Amygdala (tissue), 56 donors: ENCODE results near the gene UQCRC1.

Experiments
- DNase-seq, 56 donors: peaks; one replicate each; lab custom pipeline; 2025; lab: John Stamatoyannopoulos, UW

UQCRC1 gene

GRCh38 chr3:48581621-48582481 lies 27.6 kb downstream of the UQCRC1 start:
- DNase-seq = no peak

- no peak for DNase-seq
Measured at GRCh38 chr3:48576647-48577046, 32.8 kb downstream of the UQCRC1 start.

GRCh38 chr3:48575366-48575765 lies 34.1 kb downstream of the UQCRC1 start:
- no peak for DNase-seq

GRCh38 chr3:48573973-48574585 lies 35.4 kb downstream of the UQCRC1 start:
- no peak for DNase-seq

GRCh38 chr3:48572517-48572916 lies 36.9 kb downstream of the UQCRC1 start:
- DNase-seq = no peak

- no peak for DNase-seq
Measured at GRCh38 chr3:48571938-48572337, 37.5 kb downstream of the UQCRC1 start.

- DNase-seq = no peak
Measured at GRCh38 chr3:48569808-48570450, 39.5 kb downstream of the UQCRC1 start.

- no peak for DNase-seq
Measured at GRCh38 chr3:48569400-48569799, 40.0 kb downstream of the UQCRC1 start.

GRCh38 chr3:48568476-48568875 lies 41.0 kb downstream of the UQCRC1 start:
- DNase-seq = no peak

GRCh38 chr3:48567500-48567899 lies 41.9 kb downstream of the UQCRC1 start:
- DNase-seq = no peak

GRCh38 chr3:48567090-48567489 lies 42.4 kb downstream of the UQCRC1 start:
- no peak for DNase-seq

GRCh38 chr3:48566401-48566760 lies 43.1 kb downstream of the UQCRC1 start:
- no peak for DNase-seq

- DNase-seq = no peak
Measured at GRCh38 chr3:48565591-48566400, 43.6 kb downstream of the UQCRC1 start.

GRCh38 chr3:48565186-48565585 lies 44.3 kb downstream of the UQCRC1 start:
- DNase-seq = no peak

GRCh38 chr3:48564667-48565066 lies 44.8 kb downstream of the UQCRC1 start:
- DNase-seq = no peak

- peak in 33 of 56 donors; percentile 13 to 79 (median 54) for DNase-seq
Measured at GRCh38 chr3:48564022-48564421, 45.4 kb downstream of the UQCRC1 start.

GRCh38 chr3:48563382-48563918 lies 46.0 kb downstream of the UQCRC1 start, which contains the start of gene UCN2:
Gene UCN2, minus strand, starts transcription at chr3:48563781. Its CDS starts 657 bp downstream, at chr3:48563124.
- DNase-seq = no peak

GRCh38 chr3:48562367-48563095 lies 46.9 kb downstream of the UQCRC1 start:
- peak in 1 of 56 donors; percentile 16 for DNase-seq

GRCh38 chr3:48561045-48561736 lies 48.3 kb downstream of the UQCRC1 start:
- DNase-seq = peak in 28 of 56 donors; percentile 7 to 62 (median 28)
